ENCODE data around the gene MYO1H.
A peak's percentile ranks its signal among the peaks of the same experiment; 100 is the strongest.

MYO1H gene

GRCh38 chr12:109449845-109450532 lies 102.3 kb downstream of the MYO1H start:
- no peak for DNase-seq (ENCODE audit: low read depth, low spot score)

- no peak for DNase-seq (ENCODE audit: low read depth, low spot score)
Observed at GRCh38 chr12:109450980-109451379, 103.3 kb downstream of the MYO1H start.

GRCh38 chr12:109451400-109451799 lies 103.7 kb downstream of the MYO1H start:
- DNase-seq (ENCODE audit: low read depth, low spot score) = no peak

GRCh38 chr12:109452489-109452888 lies 104.8 kb downstream of the MYO1H start:
- no peak for DNase-seq (ENCODE audit: low read depth, low spot score)

- no peak for DNase-seq (ENCODE audit: low read depth, low spot score)
Observed at GRCh38 chr12:109455706-109456105, 108.0 kb downstream of the MYO1H start.

GRCh38 chr12:109458086-109458485 lies 110.4 kb downstream of the MYO1H start:
- no peak for DNase-seq (ENCODE audit: low read depth, low spot score)

- DNase-seq (ENCODE audit: low read depth, low spot score) = peak; percentile 90
Observed at GRCh38 chr12:109458771-109459208, 111.1 kb downstream of the MYO1H start.

- DNase-seq (ENCODE audit: low read depth, low spot score) = no peak
Observed at GRCh38 chr12:109459247-109459646, 111.5 kb downstream of the MYO1H start.

GRCh38 chr12:109460538-109460937 lies 112.8 kb downstream of the MYO1H start:
- DNase-seq (ENCODE audit: low read depth, low spot score) = no peak

GRCh38 chr12:109461049-109461845 lies 113.5 kb downstream of the MYO1H start:
- DNase-seq (ENCODE audit: low read depth, low spot score) = no peak

- no peak for DNase-seq (ENCODE audit: low read depth, low spot score)
Observed at GRCh38 chr12:109461846-109462756, 114.4 kb downstream of the MYO1H start.

GRCh38 chr12:109462868-109463692 lies 115.4 kb downstream of the MYO1H start:
- DNase-seq (ENCODE audit: low read depth, low spot score) = no peak

GRCh38 chr12:109463756-109464155 lies 116.1 kb downstream of the MYO1H start:
- DNase-seq (ENCODE audit: low read depth, low spot score) = no peak

- DNase-seq (ENCODE audit: low read depth, low spot score) = no peak
Observed at GRCh38 chr12:109464642-109465351, 117.1 kb downstream of the MYO1H start.

- DNase-seq (ENCODE audit: low read depth, low spot score) = no peak
Observed at GRCh38 chr12:109466305-109466704, 118.6 kb downstream of the MYO1H start.

GRCh38 chr12:109466821-109467220 lies 119.1 kb downstream of the MYO1H start:
- DNase-seq (ENCODE audit: low read depth, low spot score) = no peak

- no peak for DNase-seq (ENCODE audit: low read depth, low spot score)
Observed at GRCh38 chr12:109467978-109468676, 120.4 kb downstream of the MYO1H start.

- no peak for DNase-seq (ENCODE audit: low read depth, low spot score)
Observed at GRCh38 chr12:109469517-109469916, 121.8 kb downstream of the MYO1H start.

- no peak for DNase-seq (ENCODE audit: low read depth, low spot score)
Observed at GRCh38 chr12:109473006-109473405, 125.3 kb downstream of the MYO1H start.
